Psoas muscle (tissue), 8 donors: ENCODE results near the gene CDKAL1. TPM values are rescaled to one million over a fixed set of nuclear protein-coding genes. Genes with fewer than 3 reads are reported as not detected.

Source experiments
- ATAC-seq, 4 donors: fragments of 200-7000 bp; cut with Tn5 transposase; one replicate each; pipeline ENCODE4 v1.9.1; 2020; ENCODE audit warnings: moderate library complexity in 3 of 4, mild to moderate bottlenecking in 2 of 4
- DNase-seq, 2 donors: peaks; one replicate each; pipeline ENCODE4 v3.0.0-alpha.2; 2020
- H3K27ac ChIP-seq: fragments of 200-600 bp; one replicate; pipeline ENCODE4 v1.8.0; 2022
- H3K27me3 ChIP-seq, 3 donors: fragments of 200-600 bp in 1 of 3; one replicate each; pipeline versions ENCODE4 v1.6.1 to v1.8.0; 2013 to 2022; ENCODE audit warnings: low read length in 2 of 3, mild to moderate bottlenecking in 2 of 3, moderate library complexity in 1 of 3; ENCODE audit not compliant: insufficient read depth in 3 of 3
- H3K36me3 ChIP-seq, 2 donors: fragments of 200-600 bp in 1 of 2; one replicate each; pipeline versions ENCODE4 v1.6.1 to v1.8.0; 2013 to 2022; ENCODE audit warnings: low read depth in 1 of 2, mild to moderate bottlenecking in 1 of 2, moderate library complexity in 1 of 2; ENCODE audit not compliant: insufficient read depth in 1 of 2
- H3K4me1 ChIP-seq: fragments of 200-600 bp; one replicate; pipeline ENCODE4 v1.8.0; 2022
- H3K4me3 ChIP-seq: fragments of 200-600 bp; one replicate; pipeline ENCODE4 v1.8.0; 2022; ENCODE audit warnings: mild to moderate bottlenecking
- H3K9me3 ChIP-seq: fragments of 200-600 bp; one replicate; pipeline ENCODE4 v1.8.0; 2022
- whole genome bisulfite sequencing, 3 donors: extraction: QIAGEN DNeasy Blood & Tissue Kit; methylation state at CpG; one replicate each; pipeline versions ENCODE4 v1.1.6 to v1.1.7; 2013; 5-methylcytosine and 5-hydroxymethylcytosine counted together
- intact Hi-C, 2 donors: fragments of 100-400 bp; cut with DNase I; formaldehyde crosslinking; loops; one replicate each; pipeline versions ENCODE4 v1.11.0 to v1.14.2; 2022
- polyA plus RNA-seq, 3 donors: library from polyadenylated mRNA; stranded (reverse); fragments of 200-250 nt; gene quantifications; one replicate each; pipeline ENCODE4 v1.2.3, GENCODE V29; 2013
- total RNA-seq, 4 donors: library from RNA; stranded (reverse); fragmentation: NEBNext Ultra II Directional in 2 of 4; extraction: Animal tissue kit (Norgen Biotek cat#: 25700) in 2 of 4; gene quantifications; one replicate each; pipeline versions ENCODE4 v1.2.1 to v1.2.4, GENCODE V29; 2021 to 2023
- TF ChIP-seq, protein P1 (sequence below): fragments of 200-600 bp; IDR thresholded peaks from one replicate; pipeline ENCODE4 v1.8.0; 2022; ENCODE audit warnings: antibody characterized with exemption
- donor health status: healthy with polysubstance abuse.
- donor health status: DM: no; HTN: no; CAD: no; lungs with moderate emphysema.
- donor health status: Bipolar disorder and iron deficiency.
- donor health status: healthy.
- donor health status: DM: yes; HTN: yes; CAD: no.
- donor health status: DM: no; HTN: no; CAD: no.
- donor health status: DM: no; HTN: no; CAD: no.
- donor health status: DM: yes; HTN: yes; CAD: no.

Gene CDKAL1
- total and polyA plus RNA-seq, 7 donors: 4.5 to 16.1 (median 12.9) TPM

- Histone ChIP-seq H3K4me3 (no peak overlapping the region), H3K27ac (no peak overlapping the region), H3K4me1 (peaks cover 3% of the 10 kb centered on the region), H3K9me3 (no peaks in the 10 kb centered on the region), H3K27me3 (no peaks in the 10 kb centered on the region), H3K36me3 (no peaks in the 10 kb centered on the region)
- DNase-seq (no peak), ATAC-seq (no peak)
- WGBS, 3 donors: 53 to 70% (median 55%) methylated on average over 3 of the region's 3 CpGs
- intact Hi-C loops: no loop called here
- TF ChIP-seq, protein P1, sequence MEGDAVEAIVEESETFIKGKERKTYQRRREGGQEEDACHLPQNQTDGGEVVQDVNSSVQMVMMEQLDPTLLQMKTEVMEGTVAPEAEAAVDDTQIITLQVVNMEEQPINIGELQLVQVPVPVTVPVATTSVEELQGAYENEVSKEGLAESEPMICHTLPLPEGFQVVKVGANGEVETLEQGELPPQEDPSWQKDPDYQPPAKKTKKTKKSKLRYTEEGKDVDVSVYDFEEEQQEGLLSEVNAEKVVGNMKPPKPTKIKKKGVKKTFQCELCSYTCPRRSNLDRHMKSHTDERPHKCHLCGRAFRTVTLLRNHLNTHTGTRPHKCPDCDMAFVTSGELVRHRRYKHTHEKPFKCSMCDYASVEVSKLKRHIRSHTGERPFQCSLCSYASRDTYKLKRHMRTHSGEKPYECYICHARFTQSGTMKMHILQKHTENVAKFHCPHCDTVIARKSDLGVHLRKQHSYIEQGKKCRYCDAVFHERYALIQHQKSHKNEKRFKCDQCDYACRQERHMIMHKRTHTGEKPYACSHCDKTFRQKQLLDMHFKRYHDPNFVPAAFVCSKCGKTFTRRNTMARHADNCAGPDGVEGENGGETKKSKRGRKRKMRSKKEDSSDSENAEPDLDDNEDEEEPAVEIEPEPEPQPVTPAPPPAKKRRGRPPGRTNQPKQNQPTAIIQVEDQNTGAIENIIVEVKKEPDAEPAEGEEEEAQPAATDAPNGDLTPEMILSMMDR: no peak
Measured at GRCh38 chr6:20569000-20569610, 34.8 kb downstream of the CDKAL1 start.

GRCh38 chr6:20571261-20571660, 37.0 kb downstream of the CDKAL1 start:
- TF ChIP-seq, protein P1: no peak
- no peak overlapping the region for H3K4me3 ChIP-seq
- DNase-seq: no peak
- H3K27me3 ChIP-seq: no peaks in the 10 kb centered on the region
- intact Hi-C loops: no loop called here
- no peaks in the 10 kb centered on the region for H3K36me3 ChIP-seq
- no peak for ATAC-seq
- H3K27ac ChIP-seq: no peak overlapping the region
- no peaks in the 10 kb centered on the region for H3K9me3 ChIP-seq
- H3K4me1 ChIP-seq: peaks cover 7% of the 10 kb centered on the region

DNA sequence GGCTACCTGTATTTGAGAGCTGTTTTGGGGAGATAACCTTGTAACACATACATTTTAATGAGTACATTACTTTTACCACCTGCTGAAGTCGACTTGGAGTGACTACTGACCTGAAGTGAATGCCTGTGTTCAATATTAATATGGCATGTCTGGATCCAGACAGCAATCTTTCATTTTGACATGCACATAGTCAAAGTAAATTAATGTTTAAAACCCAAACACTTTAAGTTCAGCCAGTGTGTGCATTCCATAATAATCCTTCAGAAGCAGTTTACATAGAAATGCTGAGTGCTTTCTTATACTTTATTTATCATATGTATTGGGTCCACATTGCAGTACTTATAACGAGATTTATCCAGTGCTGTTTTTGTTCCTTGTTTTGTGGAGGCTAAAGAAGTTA, 38.0 kb downstream of the CDKAL1 start:
- no peak for DNase-seq
- intact Hi-C loops: no loop called here
- peaks cover 0 to 5% of the 10 kb centered on the region in 2 donors for H3K36me3 ChIP-seq
- no peak overlapping the region for H3K27ac ChIP-seq
- no peak for ATAC-seq
- H3K27me3 ChIP-seq: no peaks in the 10 kb centered on the region
- H3K4me3 ChIP-seq: no peak overlapping the region
- WGBS, 3 donors: 55 to 63% (median 59%) methylated on average over 2 of the region's 2 CpGs
- TF ChIP-seq, protein P1: no peak
- H3K4me1 ChIP-seq: peaks cover 11% of the 10 kb centered on the region
- H3K9me3 ChIP-seq: no peaks in the 10 kb centered on the region

DNA sequence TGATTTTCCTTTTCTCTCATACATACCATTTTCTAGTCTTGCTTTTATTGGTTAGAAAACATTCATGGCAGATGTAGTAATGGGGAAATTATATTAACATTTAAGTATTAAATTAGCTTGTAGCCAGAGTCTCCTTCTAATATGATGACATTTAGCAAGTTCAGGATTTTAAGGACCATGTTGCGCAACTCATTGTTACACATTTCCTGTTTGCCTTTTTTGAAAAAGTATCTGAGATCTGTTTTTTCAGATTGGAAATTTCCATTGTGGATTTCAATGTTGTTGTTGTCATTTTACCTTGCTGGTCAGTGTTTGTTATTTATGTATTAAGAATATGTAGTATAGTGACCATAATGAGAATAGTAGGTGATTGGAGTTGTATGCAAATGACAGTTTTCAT, 38.7 kb downstream of the CDKAL1 start:
- TF ChIP-seq, protein P1: no peak
- Histone ChIP-seq H3K4me1 (peaks cover 11% of the 10 kb centered on the region), H3K27ac (no peak overlapping the region), H3K27me3 (no peaks in the 10 kb centered on the region), H3K36me3 (peaks cover 0 to 7% of the 10 kb centered on the region in 2 donors), H3K4me3 (no peak overlapping the region), H3K9me3 (no peaks in the 10 kb centered on the region)
- WGBS, 3 donors: 72 to 88% (median 85%) methylated on average over 1 of the region's 1 CpG
- ATAC-seq (no peak), DNase-seq (no peak)
- intact Hi-C loops: no loop called here

DNA sequence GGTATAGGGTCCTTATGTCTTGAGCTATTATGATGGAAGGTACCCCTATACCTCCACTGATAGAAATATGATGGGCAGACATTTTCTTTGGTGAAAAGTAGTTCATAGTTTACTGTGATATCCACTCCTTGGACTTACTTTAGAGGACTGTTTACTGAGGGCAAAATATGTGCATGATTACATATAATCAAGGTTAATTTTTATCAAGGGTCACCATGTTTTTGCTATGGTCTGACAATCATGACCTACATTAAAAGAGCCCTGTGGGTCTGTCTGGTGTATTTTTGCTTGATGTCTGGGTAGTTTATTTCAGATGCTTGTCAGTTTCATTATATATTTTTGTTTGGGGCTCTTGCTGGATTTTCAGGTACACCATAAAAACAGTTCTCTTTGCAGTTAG, 40.1 kb downstream of the CDKAL1 start:
- TF ChIP-seq, protein P1: no peak
- H3K27ac ChIP-seq: no peak overlapping the region
- no peak for ATAC-seq
- H3K4me1 ChIP-seq: peaks cover 11% of the 10 kb centered on the region
- H3K9me3 ChIP-seq: no peaks in the 10 kb centered on the region
- H3K36me3 ChIP-seq: peaks cover 0 to 15% of the 10 kb centered on the region in 2 donors
- no peak for DNase-seq
- no peaks in the 10 kb centered on the region for H3K27me3 ChIP-seq
- no peak overlapping the region for H3K4me3 ChIP-seq
- intact Hi-C loops: no loop called here
